Brain microvascular endothelial cell (primary cell): ENCODE data around the gene RCBTB2.
A peak's percentile ranks its signal among the peaks of the same experiment; 100 is the strongest.

Source experiments
- DNase-seq: peaks from one replicate; pipeline ENCODE4 v3.0.0-alpha.2; 2020
- H3K27ac ChIP-seq: fragments of 250-450 bp; sonication (Bioruptor Pico); 2 replicates; pipeline ENCODE4 v1.5.1; 2020; ENCODE audit warnings: mild to moderate bottlenecking, moderate library complexity
- H3K27me3 ChIP-seq: fragments of 250-450 bp; sonication (Bioruptor Pico); replicated peaks from 2 replicates; pipeline ENCODE4 v1.5.1; 2020; ENCODE audit warnings: mild to moderate bottlenecking
- H3K36me3 ChIP-seq: fragments of 250-450 bp; sonication (Bioruptor Pico); replicated peaks from 2 replicates; pipeline ENCODE4 v1.5.1; 2020; ENCODE audit warnings: mild to moderate bottlenecking
- H3K4me3 ChIP-seq: 2 replicates; pipeline ENCODE4 v1.5.1; 2011; ENCODE audit warnings: low read depth, mild to moderate bottlenecking, control low read depth, low read length, moderate library complexity
- in situ Hi-C: cut with HindIII; loops from 2 replicates; pipeline ENCODE4 v1.10.0; 2017; ENCODE audit warnings: low sequenced_read_pairs, low pct_ligation_motif_present
- TF ChIP-seq, protein P1 (sequence below): IDR thresholded peaks from 2 replicates; pipeline ENCODE4 v1.5.1; 2011; ENCODE audit warnings: low read depth, mild to moderate bottlenecking, moderate library complexity, low read length, control low read depth, inconsistent platforms; ENCODE audit errors: missing control alignments

RCBTB2 gene

DNA sequence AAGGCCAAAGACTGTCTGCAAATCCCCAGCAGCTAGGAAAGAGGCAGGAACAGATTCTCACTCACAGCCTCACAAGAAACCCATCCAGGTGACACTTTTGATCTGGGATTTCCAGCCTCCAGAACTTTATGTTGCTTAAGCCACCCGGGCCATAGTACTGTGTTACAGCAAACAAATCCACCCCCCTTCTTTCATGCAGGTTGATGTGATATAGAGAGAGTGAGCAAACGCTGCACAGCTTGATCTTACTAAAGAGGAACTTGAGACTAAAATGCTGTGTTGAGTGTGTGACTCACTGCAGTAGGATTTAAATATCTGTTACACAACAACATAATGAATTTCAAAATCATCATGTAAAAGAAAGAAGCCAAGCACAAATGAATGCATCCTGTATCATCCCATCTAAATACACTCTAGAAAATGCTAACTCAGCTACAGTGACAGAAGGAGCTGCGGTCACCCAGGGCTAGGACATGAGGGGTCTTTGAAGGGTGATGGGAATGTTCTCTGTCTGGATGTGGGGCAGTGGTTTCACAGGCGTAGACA is 32.2 kb downstream of the RCBTB2 start:
- no peaks in the 10 kb centered on the region for H3K36me3 ChIP-seq
- no peak overlapping the region for H3K27ac ChIP-seq
- no peaks in the 10 kb centered on the region for H3K27me3 ChIP-seq
- in situ Hi-C loops: no loop called here
- H3K4me3 ChIP-seq: no peak overlapping the region
- TF ChIP-seq, protein P1, sequence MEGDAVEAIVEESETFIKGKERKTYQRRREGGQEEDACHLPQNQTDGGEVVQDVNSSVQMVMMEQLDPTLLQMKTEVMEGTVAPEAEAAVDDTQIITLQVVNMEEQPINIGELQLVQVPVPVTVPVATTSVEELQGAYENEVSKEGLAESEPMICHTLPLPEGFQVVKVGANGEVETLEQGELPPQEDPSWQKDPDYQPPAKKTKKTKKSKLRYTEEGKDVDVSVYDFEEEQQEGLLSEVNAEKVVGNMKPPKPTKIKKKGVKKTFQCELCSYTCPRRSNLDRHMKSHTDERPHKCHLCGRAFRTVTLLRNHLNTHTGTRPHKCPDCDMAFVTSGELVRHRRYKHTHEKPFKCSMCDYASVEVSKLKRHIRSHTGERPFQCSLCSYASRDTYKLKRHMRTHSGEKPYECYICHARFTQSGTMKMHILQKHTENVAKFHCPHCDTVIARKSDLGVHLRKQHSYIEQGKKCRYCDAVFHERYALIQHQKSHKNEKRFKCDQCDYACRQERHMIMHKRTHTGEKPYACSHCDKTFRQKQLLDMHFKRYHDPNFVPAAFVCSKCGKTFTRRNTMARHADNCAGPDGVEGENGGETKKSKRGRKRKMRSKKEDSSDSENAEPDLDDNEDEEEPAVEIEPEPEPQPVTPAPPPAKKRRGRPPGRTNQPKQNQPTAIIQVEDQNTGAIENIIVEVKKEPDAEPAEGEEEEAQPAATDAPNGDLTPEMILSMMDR: no peak
- DNase-seq: peak; percentile 61

DNA sequence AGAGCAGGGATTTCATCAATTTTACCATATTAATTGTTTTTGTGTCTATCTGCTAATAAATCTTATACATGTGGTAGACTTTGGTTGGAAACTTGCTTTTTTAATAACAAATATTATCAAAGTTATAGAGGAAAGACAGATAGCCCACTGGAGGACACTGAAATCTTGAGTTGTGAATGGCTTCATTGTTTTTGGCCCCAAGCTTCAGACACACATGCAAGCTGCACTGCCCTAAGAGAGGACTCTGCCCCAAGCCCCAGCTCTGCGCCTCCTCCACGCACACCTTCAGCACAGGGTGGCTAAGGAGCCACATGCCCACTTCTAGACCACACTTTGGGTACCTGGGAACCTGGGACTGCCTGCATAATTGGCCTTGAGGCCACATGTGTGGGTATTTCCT is 35.2 kb downstream of the RCBTB2 start:
- Histone ChIP-seq H3K4me3 (no peak overlapping the region), H3K27me3 (no peaks in the 10 kb centered on the region), H3K27ac (no peak overlapping the region), H3K36me3 (no peaks in the 10 kb centered on the region)
- in situ Hi-C loops: no loop called here
- TF ChIP-seq, protein P1: no peak
- no peak for DNase-seq

DNA sequence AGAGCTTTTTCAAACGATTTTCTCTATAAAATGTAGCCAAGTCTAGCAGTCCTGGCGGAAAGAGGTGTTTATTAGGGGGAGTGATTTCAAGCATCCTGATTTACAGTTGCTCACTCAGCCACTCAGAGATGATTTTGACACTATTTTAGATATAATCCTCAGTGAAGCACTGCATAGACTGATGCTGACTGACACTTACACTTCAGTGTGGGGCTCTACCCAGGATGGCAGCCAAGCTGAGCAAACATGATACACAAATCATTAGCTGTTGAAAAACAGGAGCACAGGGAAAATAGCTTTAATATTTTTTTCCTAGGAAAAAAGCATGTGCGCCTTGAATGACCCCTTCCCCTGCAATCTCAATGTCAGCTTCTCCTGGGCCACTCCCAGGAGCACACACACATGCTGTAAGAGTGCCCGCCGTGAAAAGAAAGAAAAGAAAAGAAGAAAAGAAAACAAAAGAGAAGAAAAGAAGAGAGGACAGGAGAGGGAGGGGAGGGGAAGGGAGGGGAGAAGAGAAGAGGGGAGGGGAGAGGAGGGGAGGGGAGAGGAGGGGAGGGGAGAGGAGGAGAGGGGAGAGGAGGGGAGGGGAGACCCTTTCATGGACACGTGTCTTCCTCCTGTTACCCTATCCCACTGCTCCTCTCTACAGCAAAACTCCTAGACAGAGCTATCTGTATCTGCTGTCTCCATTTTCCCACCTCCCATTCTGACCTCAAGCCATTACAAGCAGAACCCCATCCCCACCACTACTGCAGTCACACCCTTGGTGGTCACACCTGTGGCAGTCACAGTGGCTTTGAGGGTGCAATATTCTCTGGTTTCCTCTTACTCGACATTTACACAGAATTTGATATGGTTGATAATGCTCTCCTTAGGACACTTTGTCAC is 36.4 kb downstream of the RCBTB2 start:
- TF ChIP-seq, protein P1: no peak
- DNase-seq: no peak
- in situ Hi-C loops: no loop called here
- no peaks in the 10 kb centered on the region for H3K27me3 ChIP-seq
- no peak overlapping the region for H3K4me3 ChIP-seq
- no peaks in the 10 kb centered on the region for H3K36me3 ChIP-seq
- H3K27ac ChIP-seq: no peak overlapping the region

DNA sequence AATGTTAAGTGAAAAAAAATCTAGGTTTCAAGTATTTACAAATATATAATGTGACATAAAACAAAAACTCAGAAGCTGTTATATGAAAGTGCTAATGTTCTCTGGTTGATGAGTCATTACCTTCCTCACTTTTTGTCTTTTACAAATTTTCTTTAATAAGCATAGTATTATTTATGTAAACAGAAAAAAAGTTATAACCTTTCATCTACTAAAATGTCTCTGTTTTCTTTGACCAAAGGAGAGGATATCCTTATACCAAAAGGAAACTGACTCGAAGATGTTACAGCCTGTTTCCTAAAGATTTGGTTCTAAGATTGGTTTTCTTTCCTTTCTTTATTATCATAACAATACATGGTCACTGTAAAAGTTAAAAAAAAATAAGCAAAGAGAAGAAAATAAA is 38.0 kb downstream of the RCBTB2 start:
- H3K27ac ChIP-seq: no peak overlapping the region
- in situ Hi-C loops: no loop called here
- H3K4me3 ChIP-seq: no peak overlapping the region
- no peaks in the 10 kb centered on the region for H3K36me3 ChIP-seq
- H3K27me3 ChIP-seq: no peaks in the 10 kb centered on the region
- TF ChIP-seq, protein P1: no peak
- DNase-seq: no peak

DNA sequence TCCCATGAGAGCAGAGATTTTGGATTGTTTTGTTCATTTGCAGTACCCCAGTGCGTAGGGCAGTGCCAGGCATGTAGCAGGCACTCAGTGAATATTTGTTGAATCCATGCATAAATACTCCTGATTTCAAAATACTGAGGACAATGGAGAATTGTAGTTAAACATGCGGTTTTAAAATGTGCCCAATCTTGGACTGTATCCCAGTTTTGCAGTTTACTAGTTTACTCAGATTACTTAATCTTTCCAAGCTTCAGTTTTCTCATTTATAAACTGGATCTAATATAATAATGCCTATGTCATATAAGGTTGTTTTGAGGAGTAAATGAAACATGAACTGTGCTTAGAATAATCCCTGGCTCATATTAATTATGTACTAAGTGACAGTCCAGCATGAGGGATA is 39.0 kb downstream of the RCBTB2 start:
- TF ChIP-seq, protein P1: no peak
- Histone ChIP-seq H3K27me3 (no peaks in the 10 kb centered on the region), H3K36me3 (no peaks in the 10 kb centered on the region), H3K4me3 (no peak overlapping the region), H3K27ac (no peak overlapping the region)
- DNase-seq: no peak
- in situ Hi-C loops: no loop called here
